GM12892 (cell line): Measurements from ENCODE around the gene C1orf198.

ENCODE experiments used
- POLR2A ChIP-seq: IDR thresholded peaks from 2 replicates; pipeline ENCODE4 v1.6.1; 2011; ENCODE audit warnings: low read depth, low read length, control low read depth
- POLR2AphosphoS5 ChIP-seq: IDR thresholded peaks from 2 replicates; pipeline ENCODE4 v1.6.1; 2011; ENCODE audit warnings: low read depth, low read length, control low read depth
- TAF1 ChIP-seq: IDR thresholded peaks from 2 replicates; pipeline ENCODE4 v1.6.1; 2011; ENCODE audit warnings: low read depth, mild to moderate bottlenecking, control low read depth, low read length, borderline replicate concordance

DNA sequence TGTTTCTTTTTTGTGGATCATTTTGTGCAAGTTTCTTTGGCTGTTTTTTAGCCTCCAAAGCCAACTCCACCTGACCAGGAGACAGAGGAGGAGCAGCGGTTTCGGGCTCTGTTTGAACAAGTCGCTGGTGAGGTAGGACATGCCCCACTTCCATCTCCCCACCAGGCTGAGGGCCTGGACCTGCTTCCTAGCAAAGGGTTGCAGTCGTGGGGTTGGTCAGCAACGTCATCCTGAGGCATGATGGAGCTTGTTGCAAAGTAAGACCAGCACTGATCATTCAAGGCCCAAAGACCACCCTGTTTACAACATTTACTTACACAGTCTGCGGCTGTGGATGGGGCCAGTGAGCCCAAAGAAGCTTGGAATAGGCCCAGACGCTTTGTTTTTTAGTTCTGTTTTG is 80.8 kb downstream of the C1orf198 start:
- TF ChIP-seq POLR2AphosphoS5, result no peak
- TF ChIP-seq POLR2A, result no peak
- no peak for TF ChIP-seq TAF1
